HG03571 (cell line): ENCODE data around the gene SNAP25.

Experiments
- ATAC-seq: cut with Tn5 transposase; IDR thresholded peaks from one replicate; pipeline ENCODE4 v1.9.1; 2021; ENCODE audit not compliant: unreplicated experiment

The SNAP25 gene

GRCh38 chr20:10261702-10262101 lies 43.1 kb downstream of the SNAP25 start:
- no peak for ATAC-seq

GRCh38 chr20:10263385-10264165 lies 44.9 kb downstream of the SNAP25 start:
- ATAC-seq = no peak

- no peak for ATAC-seq
Measured at GRCh38 chr20:10264166-10264558, 45.5 kb downstream of the SNAP25 start.

- ATAC-seq = no peak
Measured at GRCh38 chr20:10268636-10269035, 50.0 kb downstream of the SNAP25 start.

- no peak for ATAC-seq
Measured at GRCh38 chr20:10270630-10271029, 52.0 kb downstream of the SNAP25 start.

GRCh38 chr20:10271494-10272219 lies 53.0 kb downstream of the SNAP25 start:
- ATAC-seq = no peak

- no peak for ATAC-seq
Measured at GRCh38 chr20:10276878-10277580, 58.4 kb downstream of the SNAP25 start.

GRCh38 chr20:10277616-10278015 lies 59.0 kb downstream of the SNAP25 start:
- no peak for ATAC-seq

GRCh38 chr20:10278412-10278811 lies 59.8 kb downstream of the SNAP25 start:
- no peak for ATAC-seq

GRCh38 chr20:10280018-10280908 lies 61.6 kb downstream of the SNAP25 start:
- no peak for ATAC-seq

GRCh38 chr20:10281911-10282310 lies 63.3 kb downstream of the SNAP25 start:
- ATAC-seq = no peak

- ATAC-seq = no peak
Measured at GRCh38 chr20:10282979-10283456, 64.4 kb downstream of the SNAP25 start.

GRCh38 chr20:10286356-10286755 lies 67.7 kb downstream of the SNAP25 start:
- no peak for ATAC-seq

GRCh38 chr20:10288421-10288820 lies 69.8 kb downstream of the SNAP25 start:
- ATAC-seq = no peak

- ATAC-seq = no peak
Measured at GRCh38 chr20:10288954-10289646, 70.5 kb downstream of the SNAP25 start.

- ATAC-seq = no peak
Measured at GRCh38 chr20:10291568-10292248, 73.1 kb downstream of the SNAP25 start.

GRCh38 chr20:10297223-10297622 lies 78.6 kb downstream of the SNAP25 start:
- no peak for ATAC-seq

- ATAC-seq = no peak
Measured at GRCh38 chr20:10297684-10298240, 79.1 kb downstream of the SNAP25 start.
